T-helper 22 cell (primary cell): Measurements from ENCODE around the gene TET1.
"Not testable (repeated sequence)": the region's sequence is repeated elsewhere in the genome, so short reads cannot be mapped to it uniquely, and the experiment has no call there.

ENCODE experiments used
- DNase-seq: peaks from one replicate; pipeline ENCODE4 v3.0.0-alpha.2; 2020; ENCODE audit warnings: low read depth

TET1 gene

GRCh38 chr10:68613974-68614373 lies 53.8 kb downstream of the TET1 start:
- DNase-seq, result not testable (repeated sequence)

DNA sequence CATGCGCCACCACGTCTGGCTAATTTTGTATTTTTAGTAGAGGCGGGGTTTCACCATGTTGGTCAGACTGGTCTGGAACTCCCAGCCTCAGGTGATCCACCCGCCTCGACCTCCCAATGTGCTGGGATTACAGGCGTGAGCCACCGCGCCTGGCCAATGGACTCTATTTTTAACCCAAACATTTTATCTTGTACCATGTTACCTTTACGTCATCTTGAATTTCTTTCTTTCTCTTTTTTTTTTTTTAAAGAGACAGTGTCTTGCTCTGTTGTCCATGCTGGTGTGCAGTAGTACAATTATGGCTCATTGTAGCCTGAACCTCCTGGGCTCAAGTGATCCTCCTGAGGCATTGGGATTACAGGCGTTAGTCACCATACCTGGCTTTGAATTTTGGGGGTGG lies 57.6 kb downstream of the TET1 start:
- DNase-seq, result not testable (repeated sequence)

DNA sequence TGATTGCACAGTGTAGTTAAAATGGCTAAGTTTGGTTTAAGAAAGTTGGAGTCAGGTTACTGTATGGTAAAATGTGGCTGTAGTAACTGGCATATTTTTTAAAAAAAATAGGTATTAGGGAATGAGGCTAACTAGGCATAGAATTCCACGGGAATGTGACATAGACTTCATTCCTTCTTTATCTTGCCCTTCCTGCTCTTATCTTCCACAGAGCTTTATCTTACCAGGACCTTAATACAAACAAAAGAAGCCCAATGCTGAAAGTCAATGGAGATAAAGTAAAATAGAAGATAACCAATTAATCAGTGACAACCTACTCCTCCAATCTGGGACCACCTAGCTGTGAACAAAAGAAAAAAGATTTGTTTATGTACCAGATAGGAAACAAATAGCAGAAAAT lies 58.1 kb downstream of the TET1 start:
- DNase-seq, result no peak

- no peak for DNase-seq
These were observed 59.5 kb downstream of the TET1 start for GRCh38 chr10:68619595-68619994.

DNA sequence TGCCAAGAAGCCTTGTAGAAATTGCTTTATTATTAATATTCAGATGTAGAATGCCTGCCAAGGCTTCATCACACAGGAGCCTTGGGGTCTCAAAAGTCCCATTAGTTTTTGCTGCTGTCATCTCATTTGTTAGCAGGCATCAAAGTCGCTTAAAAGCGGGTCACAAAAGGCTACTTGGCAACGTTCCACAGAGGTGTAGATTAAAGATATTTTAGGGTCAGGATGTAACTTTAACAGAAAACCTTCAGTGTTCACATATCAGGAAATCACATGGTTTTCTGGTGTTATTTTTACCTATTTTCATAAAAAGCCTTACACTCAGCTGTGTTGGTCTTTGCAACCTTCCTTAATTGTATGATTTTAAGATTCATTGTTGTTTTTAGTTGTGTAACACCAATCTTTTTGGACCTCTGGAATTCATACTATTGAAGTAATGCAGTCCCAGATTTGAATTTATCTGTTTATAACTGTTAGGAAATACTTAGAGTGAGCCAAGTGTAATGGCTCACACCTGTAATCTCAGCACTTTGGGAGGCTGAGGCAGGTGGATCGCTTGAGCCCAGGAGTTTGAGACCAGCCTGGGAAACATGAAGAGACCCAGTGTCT lies 65.3 kb downstream of the TET1 start:
- DNase-seq, result no peak

- no peak for DNase-seq
These were observed 68.5 kb downstream of the TET1 start for GRCh38 chr10:68628576-68629127.

DNA sequence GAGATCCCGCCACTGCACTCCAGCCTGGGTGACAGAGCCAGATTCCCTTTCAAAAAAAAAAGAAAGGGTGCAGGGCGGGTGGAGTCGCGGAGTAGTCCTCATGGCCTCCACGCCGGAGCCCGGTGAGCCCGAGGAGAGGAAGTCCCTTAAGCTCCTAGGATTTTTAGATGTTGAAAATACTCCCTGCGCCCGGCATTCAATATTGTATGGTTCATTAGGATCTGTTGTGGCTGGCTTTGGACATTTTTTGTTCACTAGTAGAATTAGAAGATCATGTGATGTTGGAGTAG lies 72.1 kb downstream of the TET1 start:
- DNase-seq, result not testable (repeated sequence)

DNA sequence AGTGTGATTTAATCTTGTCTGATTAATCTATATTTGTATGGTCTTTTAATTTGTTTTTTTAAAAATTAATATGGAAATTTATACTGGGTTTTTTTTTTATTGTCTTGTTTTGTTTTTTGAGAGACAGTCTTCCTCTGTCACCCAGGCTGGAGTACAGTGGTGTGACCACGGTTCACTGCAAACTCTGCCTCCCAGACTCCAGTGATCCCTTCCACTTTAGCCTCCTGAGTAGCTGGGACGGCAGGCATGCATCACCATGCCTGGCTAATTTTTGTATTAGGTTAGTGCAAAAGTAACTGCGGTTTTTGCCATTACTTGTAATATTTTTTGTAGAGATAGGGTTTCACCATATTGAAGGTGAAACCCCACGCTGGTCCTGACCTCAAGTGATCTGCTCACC lies 73.1 kb downstream of the TET1 start:
- no peak for DNase-seq

- no peak for DNase-seq
These were observed 73.8 kb downstream of the TET1 start for GRCh38 chr10:68633816-68634466.

DNA sequence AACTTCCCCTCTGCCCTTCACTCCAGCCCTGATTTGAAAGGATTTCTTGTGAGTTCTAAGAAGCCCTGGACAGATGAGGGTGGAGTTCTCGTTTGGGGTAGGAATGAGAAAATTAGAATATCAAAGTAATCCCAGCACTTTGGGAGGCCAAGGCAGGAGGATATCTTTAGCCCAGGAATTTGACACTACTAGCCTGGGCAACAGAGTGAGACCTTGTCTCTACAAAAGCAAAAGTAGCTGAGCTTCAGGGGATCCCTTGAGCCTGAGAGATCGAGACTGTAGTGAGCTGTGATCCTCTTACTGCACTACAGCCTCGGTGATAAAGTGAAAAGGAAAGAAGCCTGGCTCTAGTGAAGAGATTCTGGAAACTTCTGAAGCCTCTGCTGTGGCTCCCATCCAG lies 76.2 kb downstream of the TET1 start:
- no peak for DNase-seq

DNA sequence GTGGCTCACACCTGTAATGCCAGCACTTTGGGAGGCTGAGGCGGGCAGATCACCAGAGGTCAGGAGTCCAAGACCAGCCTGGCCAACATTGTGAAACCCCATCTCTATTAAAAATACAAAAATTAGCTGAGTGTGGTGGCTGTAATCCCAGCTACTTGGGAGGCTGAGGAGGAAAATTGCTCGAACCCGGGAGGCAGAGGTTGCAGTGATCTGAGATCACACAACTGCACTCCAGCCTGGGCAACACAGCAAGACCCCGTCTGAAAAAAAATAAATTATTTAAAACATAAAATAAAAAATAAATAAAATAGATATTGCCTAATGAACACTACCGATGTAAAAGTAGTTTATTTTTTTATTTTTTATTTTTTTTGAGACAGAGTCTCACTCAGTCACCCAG lies 83.4 kb downstream of the TET1 start:
- DNase-seq, result not testable (repeated sequence)

DNA sequence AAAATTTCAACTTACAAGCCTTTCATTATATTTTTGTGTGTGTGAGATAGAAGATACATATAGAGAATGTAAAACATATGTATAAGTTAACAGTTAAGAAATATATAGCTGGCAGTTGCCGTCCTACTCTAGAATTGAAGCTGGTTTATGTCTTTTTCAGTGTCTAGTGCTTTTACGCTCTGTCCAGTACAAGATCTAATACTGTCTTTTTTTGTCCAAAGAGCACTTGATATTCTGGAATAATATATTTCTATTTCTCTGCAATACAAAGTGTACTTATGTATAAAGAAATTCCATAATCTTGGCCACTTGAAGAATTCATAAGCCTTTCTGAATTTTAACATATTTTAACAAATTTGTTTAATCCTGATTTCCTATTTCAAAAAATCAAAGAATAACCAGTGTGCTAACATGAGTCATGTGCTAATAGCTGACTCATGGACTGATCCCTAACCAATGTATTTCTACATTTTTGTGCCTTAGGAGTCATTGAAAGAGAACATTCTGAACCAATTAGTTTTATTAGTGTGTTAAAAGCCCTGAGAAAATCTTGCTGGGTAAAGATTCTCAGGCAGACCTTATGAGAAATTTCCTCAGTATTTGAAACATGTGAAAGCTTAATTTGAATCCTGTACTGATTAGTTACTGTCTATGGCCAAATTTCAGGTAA lies 87.7 kb downstream of the TET1 start:
- DNase-seq, result no peak

GRCh38 chr10:68655620-68656126 lies 95.5 kb downstream of the TET1 start:
- no peak for DNase-seq

GRCh38 chr10:68665841-68666240 lies 105.7 kb downstream of the TET1 start:
- DNase-seq, result no peak

GRCh38 chr10:68666280-68666760 lies 106.2 kb downstream of the TET1 start:
- no peak for DNase-seq

DNA sequence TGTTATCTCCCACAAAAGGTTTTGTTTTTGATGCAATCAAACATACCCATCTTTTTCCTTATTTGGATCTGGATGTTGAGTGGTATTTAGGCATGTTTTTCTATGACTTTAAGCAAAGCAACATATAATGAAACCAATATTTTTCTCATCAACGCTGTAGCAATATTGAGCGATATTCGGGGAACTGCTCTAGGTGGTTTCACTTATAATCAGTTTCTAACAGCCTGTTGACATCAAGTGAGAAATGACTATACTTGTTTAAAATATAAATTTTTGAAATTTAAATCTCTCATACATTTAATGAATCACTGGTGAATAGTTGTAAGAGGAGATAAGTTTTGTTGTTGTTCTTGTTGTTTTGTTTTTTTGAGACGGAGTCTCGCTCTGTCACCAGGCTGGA lies 108.1 kb downstream of the TET1 start:
- no peak for DNase-seq

GRCh38 chr10:68668972-68669371 lies 108.8 kb downstream of the TET1 start:
- DNase-seq, result no peak

DNA sequence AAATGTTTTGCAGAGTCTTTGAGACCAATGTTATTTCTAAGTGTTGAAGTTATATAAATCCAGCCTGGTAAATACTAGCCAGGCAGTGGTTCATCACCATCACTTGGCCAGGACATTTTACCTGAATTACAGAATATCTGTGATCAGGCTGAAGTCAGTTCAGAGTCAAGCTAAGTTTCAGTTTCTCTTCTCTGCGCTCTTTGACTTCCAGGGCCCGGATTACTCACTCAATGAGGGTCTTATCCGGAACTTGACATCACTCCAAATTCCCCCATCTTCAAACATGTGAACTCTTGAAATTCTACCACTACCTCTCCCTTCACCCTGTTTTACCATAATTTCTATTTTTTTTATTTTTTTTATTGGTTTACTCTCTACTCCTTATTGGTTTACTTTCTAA lies 124.3 kb downstream of the TET1 start:
- DNase-seq, result no peak

GRCh38 chr10:68696018-68696417 lies 135.9 kb downstream of the TET1 start:
- no peak for DNase-seq

DNA sequence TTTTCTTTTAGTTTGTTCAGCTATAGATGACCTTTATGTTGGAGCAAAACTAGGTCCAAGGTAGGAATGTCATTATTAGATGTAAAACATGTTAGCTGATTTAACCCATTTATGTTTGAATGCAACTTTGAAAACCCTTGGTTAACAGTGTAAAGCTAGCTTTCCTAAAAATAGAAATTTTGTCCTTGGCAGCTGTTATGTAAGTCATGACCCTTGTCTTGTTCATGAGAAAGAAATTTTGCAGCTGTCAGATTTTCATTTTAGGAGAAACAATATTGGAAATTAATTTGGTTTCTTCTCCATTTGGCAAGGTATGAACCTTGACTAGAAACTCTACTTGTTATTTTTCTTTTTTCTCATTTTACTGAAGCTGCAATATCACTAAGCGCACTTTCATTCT lies 137.0 kb downstream of the TET1 start:
- DNase-seq, result no peak

GRCh38 chr10:68700197-68700596 lies 140.1 kb downstream of the TET1 start:
- DNase-seq, result no peak

DNA sequence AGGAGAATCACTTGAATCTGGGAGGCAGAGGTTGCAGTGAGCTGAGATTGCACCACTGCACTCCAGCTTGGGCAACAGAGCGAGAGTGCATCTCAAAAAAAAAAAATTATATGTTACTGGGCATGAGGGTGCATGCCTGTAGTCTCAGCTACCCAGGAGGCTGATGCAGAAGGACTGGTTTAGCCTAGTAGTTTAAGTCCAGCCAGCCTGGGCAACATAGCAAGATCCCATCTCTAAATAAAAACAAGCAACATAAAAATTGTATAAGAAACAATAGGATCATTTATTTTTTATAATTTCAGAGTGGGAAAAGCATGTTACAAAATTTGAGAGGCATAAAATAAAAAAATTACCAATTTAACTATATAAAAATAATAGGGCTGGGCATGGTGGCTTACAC lies 145.4 kb downstream of the TET1 start:
- DNase-seq, result no peak

- DNase-seq, result not testable (repeated sequence)
These were observed 148.8 kb downstream of the TET1 start for GRCh38 chr10:68708987-68709386.
